GM21529 (cell line): ENCODE results near the gene CLIP4.
"Not testable (repeated sequence)": the region's sequence is repeated elsewhere in the genome, so short reads cannot be mapped to it uniquely, and the experiment has no call there.

ENCODE experiments used
- ATAC-seq: cut with Tn5 transposase; IDR thresholded peaks from one replicate; pipeline ENCODE4 v1.9.1; 2021; ENCODE audit not compliant: unreplicated experiment

The CLIP4 gene

GRCh38 chr2:29114946-29115609 lies at the start of gene CLIP4:
CLIP4 (plus strand) TSS chr2:29115415; CDS start chr2:29121389, 5,974 bp downstream.
- ATAC-seq: peak; percentile 43

DNA sequence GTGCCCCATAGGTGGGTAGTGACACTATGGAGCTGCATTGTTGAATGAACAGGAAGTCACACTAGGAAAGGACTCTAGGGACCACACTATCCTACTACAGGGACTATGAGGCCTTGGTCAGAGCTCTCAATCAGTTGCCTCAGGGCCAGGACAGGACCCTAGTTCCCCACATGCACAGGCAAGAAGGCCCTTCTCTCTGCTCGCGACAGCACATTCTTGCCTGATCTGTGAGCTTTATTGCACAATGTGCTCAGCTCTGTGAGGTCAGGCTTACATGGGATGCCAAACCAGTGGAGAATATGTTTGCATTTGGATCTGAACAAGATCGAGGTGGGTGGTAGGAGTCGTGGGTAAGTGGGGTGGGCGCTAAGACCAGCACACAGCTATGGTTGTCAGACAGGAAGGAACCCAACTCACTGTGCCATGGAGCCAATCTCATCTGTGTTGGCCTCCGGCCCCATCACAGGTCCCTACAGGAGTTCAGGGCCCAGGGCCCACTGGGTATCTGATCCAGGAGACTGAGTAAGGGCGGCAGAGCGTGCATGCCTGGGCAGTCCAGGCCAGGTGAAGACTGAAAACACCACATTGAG lies 48.8 kb upstream of the CLIP4 start:
- ATAC-seq: no peak

DNA sequence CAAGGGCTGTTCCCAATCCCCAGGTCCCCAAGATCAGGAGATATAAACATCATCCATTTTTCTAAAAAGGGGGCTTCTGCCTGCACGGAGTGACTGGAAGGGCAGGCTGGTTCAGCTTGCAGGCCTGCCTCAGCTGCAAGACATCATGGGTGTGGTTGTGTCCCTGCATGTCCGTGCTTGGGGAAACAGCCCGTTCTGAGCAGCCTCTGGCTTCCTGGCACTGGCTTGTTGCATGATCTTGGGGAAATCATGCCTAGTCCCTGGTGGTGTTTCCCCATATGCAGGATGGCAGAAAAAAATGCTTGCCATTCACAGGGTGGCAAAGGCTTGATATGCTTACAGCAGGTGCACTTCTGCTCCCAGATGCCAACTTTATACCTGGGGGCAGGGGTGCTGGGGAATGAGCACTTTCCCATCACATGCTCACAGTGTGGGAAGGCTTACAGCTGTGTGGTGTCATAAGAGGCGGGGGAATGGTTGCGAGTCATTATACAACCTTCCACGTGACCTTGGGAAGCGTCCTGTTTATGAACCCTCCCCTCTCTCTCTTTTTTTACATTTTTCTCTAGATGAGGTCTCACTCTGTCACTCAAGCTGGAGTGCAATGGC lies 48.1 kb upstream of the CLIP4 start:
- no peak for ATAC-seq

DNA sequence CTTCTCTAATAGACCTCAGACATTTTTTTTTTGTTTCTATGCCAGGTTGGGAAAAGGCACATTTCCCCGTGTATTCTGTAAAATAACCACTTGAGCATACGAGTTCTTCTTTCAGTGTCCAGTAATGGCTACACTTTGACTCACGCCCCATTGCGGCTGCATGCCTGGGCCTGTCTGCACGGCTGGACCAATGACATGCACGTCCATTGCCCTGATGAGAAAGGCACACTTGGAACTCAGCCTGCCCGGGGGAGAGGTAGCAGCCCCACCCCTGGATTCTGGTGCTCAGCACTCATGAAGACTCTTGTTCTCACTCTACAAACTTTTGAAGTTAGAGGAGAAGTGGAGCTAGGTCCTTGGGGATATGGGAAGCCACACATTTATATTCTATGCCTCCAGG lies 46.7 kb upstream of the CLIP4 start:
- ATAC-seq: no peak

GRCh38 chr2:29070526-29070925 lies 44.7 kb upstream of the CLIP4 start:
- ATAC-seq: no peak

DNA sequence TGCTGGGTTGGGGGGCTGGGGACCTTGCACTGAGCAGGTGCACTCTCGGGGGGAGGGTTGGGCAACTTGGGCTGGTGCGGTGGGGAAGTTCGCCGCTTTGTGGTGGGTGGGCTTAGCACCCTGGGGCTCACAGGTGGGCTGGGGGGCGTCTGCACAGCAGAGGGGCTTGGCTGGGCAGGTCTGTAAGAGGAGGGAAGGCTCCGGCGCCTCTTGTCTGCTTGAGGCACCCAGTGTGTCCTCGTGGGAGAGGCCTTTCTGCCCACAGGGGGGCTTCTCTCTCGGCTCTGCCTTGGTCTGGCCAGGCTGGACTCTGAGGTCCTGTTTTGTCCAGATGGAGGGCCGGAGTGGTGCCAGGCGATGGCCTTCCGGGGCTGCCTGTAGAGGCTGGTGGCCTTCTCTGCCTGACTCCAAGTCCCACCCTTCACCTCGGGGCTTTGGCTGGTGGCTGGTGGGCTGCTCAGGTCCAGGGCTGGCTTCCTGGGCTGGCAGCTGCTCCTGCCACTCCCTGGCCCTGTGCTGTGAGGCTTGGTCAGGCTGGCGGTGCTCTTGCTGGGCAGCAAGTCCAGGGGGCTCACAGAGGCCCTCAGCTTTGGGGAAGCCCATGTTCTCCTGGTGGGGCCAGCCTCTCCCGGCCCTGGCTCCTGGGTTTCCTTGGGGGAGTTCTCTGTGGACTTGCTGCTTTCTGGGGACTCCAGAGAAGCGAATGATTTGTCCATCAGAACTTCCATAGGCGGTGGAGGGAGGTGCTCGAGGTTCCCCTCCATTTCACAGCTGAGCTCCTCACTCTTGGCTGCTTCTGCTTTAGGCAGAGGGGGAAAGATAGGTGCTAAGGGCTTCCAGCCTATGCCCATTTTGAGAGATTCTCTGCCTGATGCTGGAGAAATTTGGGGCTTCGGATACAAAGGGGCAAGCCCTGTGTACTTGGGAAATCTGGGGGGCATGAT lies 43.9 kb upstream of the CLIP4 start:
- ATAC-seq: no peak

GRCh38 chr2:29072251-29072650 lies 43.0 kb upstream of the CLIP4 start:
- no peak for ATAC-seq

DNA sequence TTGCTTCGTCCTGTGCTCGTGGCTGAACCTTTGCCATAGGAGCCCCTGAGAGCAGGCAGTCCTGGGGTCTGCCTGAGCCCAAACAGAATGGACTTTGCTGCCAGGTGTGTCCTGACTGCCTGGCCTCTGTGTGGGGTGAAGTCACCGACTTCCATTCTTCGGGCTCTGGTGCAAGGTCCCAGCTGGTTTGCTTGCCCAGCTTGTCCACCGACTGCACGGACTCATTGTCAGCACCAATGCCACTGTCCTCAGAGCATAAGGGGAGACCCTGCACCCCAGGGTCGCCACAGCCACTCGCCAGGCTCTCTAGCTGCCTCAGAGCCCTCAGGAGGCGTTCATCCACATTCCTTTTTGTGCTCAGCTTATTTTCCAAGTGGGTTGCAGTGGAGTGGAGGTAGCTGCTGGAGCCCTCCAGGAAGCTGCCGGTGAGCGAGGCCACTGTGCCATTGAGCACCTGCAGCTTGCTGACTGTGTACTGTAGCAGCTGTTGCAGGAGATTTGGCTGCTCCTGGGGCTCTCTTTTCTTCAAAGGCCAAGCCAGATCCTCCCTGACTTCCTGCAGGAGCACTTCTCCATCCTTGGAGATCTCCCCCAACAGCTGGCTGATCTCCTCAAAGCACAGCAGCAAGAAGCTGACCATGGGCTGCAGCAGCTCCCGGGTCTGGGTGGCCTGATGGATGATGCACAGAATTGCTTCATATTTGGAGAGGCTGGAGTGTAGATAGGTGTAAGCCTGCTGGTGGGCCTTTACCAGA lies 42.1 kb upstream of the CLIP4 start:
- ATAC-seq: no peak

- ATAC-seq: peak; percentile 47
Observed at GRCh38 chr2:29073933-29074332, 41.3 kb upstream of the CLIP4 start.

GRCh38 chr2:29074411-29074810 lies 40.8 kb upstream of the CLIP4 start, which contains the start of gene PCARE:
PCARE (minus strand) TSS chr2:29074523; CDS start chr2:29074261, 262 bp downstream.
- no peak for ATAC-seq

GRCh38 chr2:29075894-29076705 lies 39.1 kb upstream of the CLIP4 start:
- no peak for ATAC-seq

- no peak for ATAC-seq
Observed at GRCh38 chr2:29079887-29080286, 35.3 kb upstream of the CLIP4 start.

- ATAC-seq: no peak
Observed at GRCh38 chr2:29080886-29081743, 34.1 kb upstream of the CLIP4 start.

- ATAC-seq: peak; percentile 78
Observed at GRCh38 chr2:29082804-29083495, 32.3 kb upstream of the CLIP4 start.

DNA sequence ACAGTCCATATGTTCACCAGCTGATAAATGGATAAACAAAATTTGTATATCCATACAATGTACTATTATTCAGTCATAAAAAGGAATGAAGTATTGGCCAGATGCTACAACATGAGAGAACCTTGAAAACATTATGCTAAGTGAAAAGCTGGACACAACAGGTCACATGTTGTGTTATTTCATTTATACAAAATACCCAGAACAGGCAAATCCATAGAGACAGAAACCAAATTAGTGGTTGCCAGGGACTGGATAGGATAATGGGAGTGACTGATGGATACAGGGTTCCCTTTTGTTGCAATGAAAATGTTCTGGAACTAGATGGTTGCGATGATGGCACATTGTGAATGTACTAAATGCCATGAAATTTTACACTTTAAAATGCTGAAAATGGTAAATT lies 30.7 kb upstream of the CLIP4 start:
- ATAC-seq: no peak

- not testable (repeated sequence) for ATAC-seq
Observed at GRCh38 chr2:29090311-29090710, 24.9 kb upstream of the CLIP4 start.

DNA sequence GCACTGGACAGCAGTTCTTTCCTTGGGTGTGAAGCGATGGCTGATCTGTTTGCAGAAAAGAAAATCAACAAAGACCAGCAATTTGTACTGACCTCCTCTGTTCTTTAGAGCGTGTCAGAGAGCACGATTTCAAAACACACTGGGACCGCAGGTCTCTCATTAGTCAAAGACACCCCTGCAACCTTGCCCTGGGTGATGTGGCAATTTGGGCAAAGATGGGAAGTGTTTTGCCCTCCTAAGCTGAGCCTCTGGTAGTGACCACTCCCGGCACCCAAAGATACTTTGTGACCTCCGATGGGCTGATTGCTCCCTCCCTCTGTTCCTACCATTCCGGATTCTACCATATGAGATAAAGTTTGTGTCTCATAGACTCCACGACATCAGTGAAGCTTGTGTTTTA lies 18.2 kb upstream of the CLIP4 start:
- no peak for ATAC-seq

DNA sequence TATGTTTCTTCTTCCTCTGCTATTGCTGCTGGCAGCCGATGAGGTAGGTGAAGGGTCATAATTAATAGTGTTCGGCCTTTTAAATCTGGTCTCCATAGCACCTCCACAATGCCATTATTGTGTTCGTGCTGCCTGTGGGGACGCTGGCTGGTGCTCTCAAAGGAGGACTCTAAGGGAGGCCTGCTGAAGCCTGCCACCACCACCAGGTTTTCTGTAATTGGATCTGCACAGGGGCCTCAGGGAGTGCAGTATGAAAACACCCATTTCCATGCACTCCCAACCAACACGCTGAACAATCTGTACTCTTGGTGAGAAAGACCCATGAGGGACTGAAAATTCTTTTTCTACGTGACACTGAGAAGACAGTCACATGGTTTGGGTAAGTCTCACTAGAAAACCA lies 17.6 kb upstream of the CLIP4 start:
- no peak for ATAC-seq
